Measurements from ENCODE around the gene AGAP3.

The AGAP3 gene

DNA sequence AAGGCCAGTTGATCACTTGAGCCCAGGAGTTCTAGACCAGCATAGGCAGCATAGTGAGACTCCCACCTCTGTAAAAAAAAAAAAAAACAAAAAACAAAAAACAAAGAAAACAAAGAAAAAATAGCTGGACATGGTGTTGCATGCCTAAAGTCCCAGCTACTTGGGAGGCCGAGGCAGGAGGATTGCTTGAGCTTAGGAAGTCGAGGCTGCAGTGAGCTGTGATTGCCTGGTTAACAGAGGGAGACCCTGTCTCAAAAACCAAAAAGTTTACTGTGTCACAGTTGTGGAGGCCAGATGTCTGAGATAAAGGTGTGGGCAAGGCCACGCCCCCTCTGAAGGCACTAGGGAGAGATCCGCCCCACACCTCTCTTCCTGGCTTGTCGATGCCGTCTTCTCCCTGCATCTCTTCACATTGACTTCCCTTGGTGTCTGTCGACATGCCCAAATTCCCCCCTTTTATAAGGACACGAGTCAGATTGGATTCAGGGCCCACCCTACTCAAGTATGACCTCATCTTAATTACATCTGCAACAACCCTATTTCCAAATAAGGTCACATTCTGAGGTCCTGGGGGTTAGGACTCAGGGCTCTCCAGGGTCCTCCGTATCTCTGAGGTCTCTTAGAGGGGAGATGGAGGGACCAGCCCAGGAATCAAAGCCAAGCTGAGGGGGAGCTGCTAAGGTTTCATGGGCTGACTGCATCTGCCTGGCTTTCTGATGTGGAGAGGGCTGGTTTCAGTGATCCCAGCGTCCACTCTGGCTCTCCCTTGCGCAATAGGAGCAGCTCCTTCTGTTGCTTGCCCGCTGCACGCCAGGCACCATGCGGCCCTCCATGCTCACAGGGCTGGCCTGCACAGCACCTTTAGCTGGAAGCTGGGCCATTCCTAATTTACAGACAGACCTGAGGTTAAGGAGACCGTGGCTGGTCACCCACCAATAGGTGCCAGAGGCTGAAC lies 23.1 kb downstream of the AGAP3 start:
- Histone ChIP-seq H3K9me3 (ENCODE audit: insufficient read depth, low read depth, low read length) (no peaks in the 10 kb centered on the region), H2BK5ac (ENCODE audit: low read depth, low read length, poor library complexity) (no peak overlapping the region), H4K12ac (ENCODE audit: low read depth, low read length) (no peak overlapping the region), H2AFZ (ENCODE audit: insufficient read depth, low read length, poor library complexity) (no peak overlapping the region), H3K36me3 (ENCODE audit: control insufficient read depth in 1 of 2, insufficient read depth in 2 of 2, low read length in 2 of 2) (peaks cover 6 to 8% of the 10 kb centered on the region in 2 experiments), H3K14ac (ENCODE audit: low read length) (no peak overlapping the region), H3K9ac (ENCODE audit: low read length) (no peak overlapping the region), H3K79me1 (ENCODE audit: low read length) (peaks cover 15% of the 10 kb centered on the region), H4K91ac (ENCODE audit: low read depth, low read length) (no peak overlapping the region), H3K18ac (ENCODE audit: low read length) (no peak overlapping the region), H2AK5ac (ENCODE audit: low read length) (peak overlapping the region; percentile 35), H3K79me2 (ENCODE audit: control insufficient read depth, insufficient read depth, low read length, poor library complexity) (peaks cover 5% of the 10 kb centered on the region), H3K27ac (ENCODE audit: low read depth, low read length) (no peak overlapping the region), H2BK120ac (ENCODE audit: insufficient read depth, low read length, poor library complexity) (no peak overlapping the region), H4K8ac (ENCODE audit: low read depth, low read length) (no peak overlapping the region), H3K4me1 (ENCODE audit: control insufficient read depth in 1 of 2, insufficient read depth in 2 of 2, low read length in 2 of 2) (peaks cover 13 to 18% of the 10 kb centered on the region in 2 experiments), H3K4me3 (ENCODE audit: low read depth, low read length) (no peak overlapping the region), H3K27me3 (ENCODE audit: insufficient read depth, low read length) (no peaks in the 10 kb centered on the region), H3K4ac (ENCODE audit: low read depth, low read length) (no peak overlapping the region), H3K23ac (ENCODE audit: low read length) (no peak overlapping the region), H3K4me2 (ENCODE audit: low read length) (no peak overlapping the region), H2BK12ac (ENCODE audit: low read length) (peak overlapping the region; percentile 29)
- no peak for DNase-seq
- WGBS (ENCODE audit: extremely low coverage, insufficient coverage, insufficient read length): no CpG with 5 or more reads among the region's 15 CpGs

DNA sequence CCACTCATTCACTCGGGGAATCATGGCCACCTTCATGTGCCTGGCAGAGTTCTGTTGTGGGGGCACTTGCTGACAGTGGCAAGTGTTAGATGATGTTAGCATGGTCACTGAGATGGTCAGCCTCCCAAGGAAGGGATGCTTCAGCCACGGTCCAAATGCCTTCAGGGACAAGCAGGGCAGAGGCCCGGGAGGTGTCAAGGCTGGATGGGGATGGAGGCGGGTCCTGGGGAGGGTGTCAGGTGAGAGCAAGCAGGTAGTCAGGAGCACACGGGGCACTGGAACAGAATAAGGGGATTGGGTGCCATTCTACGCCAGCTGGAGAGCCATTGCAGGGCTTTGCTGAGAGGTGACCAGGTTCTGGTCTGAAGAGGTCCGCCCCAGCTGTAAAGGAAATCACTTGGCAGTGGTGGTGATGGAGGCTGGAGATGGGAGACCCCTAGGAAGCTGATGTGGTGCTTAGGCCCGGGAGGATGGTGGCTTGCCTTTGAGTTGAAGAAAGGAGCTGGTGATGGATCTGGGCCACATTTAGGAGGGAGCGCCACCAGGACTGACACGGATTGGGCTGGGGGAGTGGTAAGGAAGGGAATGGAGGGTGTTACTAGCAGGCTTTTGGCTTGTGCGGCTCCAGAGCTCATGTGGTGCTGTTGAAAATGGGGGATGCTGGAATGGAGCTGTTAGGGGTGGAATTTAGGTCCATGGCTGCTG lies 24.1 kb downstream of the AGAP3 start:
- H4K91ac ChIP-seq (ENCODE audit: low read depth, low read length): no peak overlapping the region
- no CpG with 5 or more reads among the region's 11 CpGs for WGBS (ENCODE audit: extremely low coverage, insufficient coverage, insufficient read length)
- peaks cover 10% of the 10 kb centered on the region for H3K79me2 ChIP-seq (ENCODE audit: control insufficient read depth, insufficient read depth, low read length, poor library complexity)
- H2BK12ac ChIP-seq (ENCODE audit: low read length): no peak overlapping the region
- no peak for DNase-seq
- H2BK120ac ChIP-seq (ENCODE audit: insufficient read depth, low read length, poor library complexity): no peak overlapping the region
- H3K79me1 ChIP-seq (ENCODE audit: low read length): peaks cover 19% of the 10 kb centered on the region
- peaks cover 13 to 18% of the 10 kb centered on the region in 2 experiments for H3K4me1 ChIP-seq (ENCODE audit: control insufficient read depth in 1 of 2, insufficient read depth in 2 of 2, low read length in 2 of 2)
- H2AFZ ChIP-seq (ENCODE audit: insufficient read depth, low read length, poor library complexity): no peak overlapping the region
- no peaks in the 10 kb centered on the region for H3K27me3 ChIP-seq (ENCODE audit: insufficient read depth, low read length)
- no peak overlapping the region for H4K8ac ChIP-seq (ENCODE audit: low read depth, low read length)
- no peak overlapping the region for H2AK5ac ChIP-seq (ENCODE audit: low read length)
- H3K9me3 ChIP-seq (ENCODE audit: insufficient read depth, low read depth, low read length): no peaks in the 10 kb centered on the region
- peak overlapping the region; percentile 29 for H3K4ac ChIP-seq (ENCODE audit: low read depth, low read length)
- no peak overlapping the region for H2BK5ac ChIP-seq (ENCODE audit: low read depth, low read length, poor library complexity)
- H4K12ac ChIP-seq (ENCODE audit: low read depth, low read length): no peak overlapping the region
- no peak overlapping the region for H3K4me2 ChIP-seq (ENCODE audit: low read length)
- peaks cover 2 to 3% of the 10 kb centered on the region in 2 experiments for H3K36me3 ChIP-seq (ENCODE audit: control insufficient read depth in 1 of 2, insufficient read depth in 2 of 2, low read length in 2 of 2)
- H3K18ac ChIP-seq (ENCODE audit: low read length): no peak overlapping the region
- H3K27ac ChIP-seq (ENCODE audit: low read depth, low read length): no peak overlapping the region
- no peak overlapping the region for H3K14ac ChIP-seq (ENCODE audit: low read length)
- H3K23ac ChIP-seq (ENCODE audit: low read length): no peak overlapping the region
- no peak overlapping the region for H3K4me3 ChIP-seq (ENCODE audit: low read depth, low read length)
- H3K9ac ChIP-seq (ENCODE audit: low read length): no peak overlapping the region

DNA sequence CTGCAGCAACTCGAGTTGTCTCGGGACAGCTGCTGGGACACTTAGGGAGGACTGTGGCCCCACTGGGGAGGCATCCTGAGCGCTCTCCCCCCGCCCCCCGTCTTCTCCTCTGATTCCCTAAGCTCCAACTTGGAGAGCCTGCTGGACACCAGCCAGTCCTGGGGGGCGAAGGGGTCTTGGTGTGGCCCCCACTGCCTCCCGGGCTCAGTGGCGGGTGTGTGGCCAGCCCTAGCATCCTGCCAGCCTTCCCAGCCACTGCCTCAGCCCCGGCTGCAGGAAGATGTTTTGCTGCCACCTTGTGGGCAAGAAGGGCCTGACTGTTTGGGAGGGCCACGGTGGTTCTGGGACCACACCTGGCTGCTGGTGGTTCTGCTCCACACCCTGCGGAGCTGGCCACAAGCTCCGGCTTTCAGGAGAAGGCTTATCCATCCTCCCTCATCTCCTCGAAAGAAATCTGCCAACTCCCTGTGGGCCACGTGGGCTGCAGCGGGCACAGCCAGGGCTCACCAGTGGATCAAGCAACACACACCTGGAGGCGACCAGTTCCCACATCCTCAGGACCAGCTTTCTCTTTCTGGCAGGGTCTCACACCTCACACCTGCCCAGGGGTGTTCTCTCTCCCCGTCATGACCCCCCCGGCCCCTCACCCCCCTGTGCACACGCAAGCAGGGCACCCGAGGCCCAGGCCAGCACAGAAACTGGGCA lies 24.8 kb downstream of the AGAP3 start:
- Histone ChIP-seq H2BK12ac (ENCODE audit: low read length) (peak overlapping the region; percentile 69), H4K8ac (ENCODE audit: low read depth, low read length) (no peak overlapping the region), H3K27ac (ENCODE audit: low read depth, low read length) (no peak overlapping the region), H3K4me3 (ENCODE audit: low read depth, low read length) (no peak overlapping the region), H2AFZ (ENCODE audit: insufficient read depth, low read length, poor library complexity) (no peak overlapping the region), H2AK5ac (ENCODE audit: low read length) (peak overlapping the region; percentile 92), H3K27me3 (ENCODE audit: insufficient read depth, low read length) (no peaks in the 10 kb centered on the region), H3K4me1 (ENCODE audit: control insufficient read depth in 1 of 2, insufficient read depth in 2 of 2, low read length in 2 of 2) (peaks cover 16 to 24% of the 10 kb centered on the region in 2 experiments), H4K91ac (ENCODE audit: low read depth, low read length) (no peak overlapping the region), H3K9ac (ENCODE audit: low read length) (no peak overlapping the region), H3K18ac (ENCODE audit: low read length) (peak overlapping the region; percentile 57), H3K4ac (ENCODE audit: low read depth, low read length) (peak overlapping the region; percentile 80), H3K79me2 (ENCODE audit: control insufficient read depth, insufficient read depth, low read length, poor library complexity) (peaks cover 15% of the 10 kb centered on the region), H3K4me2 (ENCODE audit: low read length) (no peak overlapping the region), H3K23ac (ENCODE audit: low read length) (no peak overlapping the region), H4K12ac (ENCODE audit: low read depth, low read length) (no peak overlapping the region), H3K9me3 (ENCODE audit: insufficient read depth, low read depth, low read length) (no peaks in the 10 kb centered on the region), H2BK120ac (ENCODE audit: insufficient read depth, low read length, poor library complexity) (no peak overlapping the region), H3K79me1 (ENCODE audit: low read length) (peaks cover 24% of the 10 kb centered on the region), H3K36me3 (ENCODE audit: control insufficient read depth in 1 of 2, insufficient read depth in 2 of 2, low read length in 2 of 2) (peaks cover 2 to 3% of the 10 kb centered on the region in 2 experiments), H2BK5ac (ENCODE audit: low read depth, low read length, poor library complexity) (no peak overlapping the region), H3K14ac (ENCODE audit: low read length) (no peak overlapping the region)
- peak; percentile 72 to 91 for DNase-seq
- WGBS (ENCODE audit: extremely low coverage, insufficient coverage, insufficient read length): no CpG with 5 or more reads among the region's 20 CpGs

Measured in trophoblast cell (in vitro differentiated cells and primary cell).